ENCODE results near the gene SLC39A11.

DNA sequence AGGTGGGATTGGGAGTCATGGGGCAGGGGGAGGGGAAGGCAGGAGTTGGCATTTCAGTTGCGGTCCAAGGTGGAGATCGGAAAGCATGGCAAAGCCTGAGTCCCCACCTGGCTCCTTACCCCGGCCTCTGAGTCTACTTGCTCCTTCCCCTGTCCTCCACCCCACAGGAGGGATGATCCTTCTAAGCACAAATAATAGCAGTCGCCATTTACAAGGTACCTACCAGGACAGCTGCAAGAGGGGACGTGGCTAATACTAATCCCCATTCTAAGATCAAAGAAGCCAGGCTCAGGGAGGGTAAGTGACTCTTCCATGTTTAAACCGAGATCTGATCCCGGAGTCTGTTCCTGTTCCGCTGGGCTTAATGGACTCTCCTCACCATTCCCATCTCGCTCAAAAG, 396.3 kb downstream of the SLC39A11 start:
- no peak for TF ChIP-seq EZH2 (IDR thresholded peaks at IDR 0.05; ENCODE audit: insufficient read depth, poor library complexity, severe bottlenecking)
- no peak for TF ChIP-seq EZH2phosphoT487 (IDR thresholded peaks at IDR 0.05; ENCODE audit: insufficient read depth, low read depth)

All from GM23248 (cell line).